Activated T-cell treated with anti-CD3 and anti-CD28 coated beads, Interleukin-2, amount 50 U/mL, for 72 hours (primary cell): ENCODE data around the gene WDR31. TPM values are rescaled to one million over a fixed set of nuclear protein-coding genes. Genes with fewer than 3 reads are reported as not detected.

Experiments
- ATAC-seq, 2 donors: fragments of 150-1000 bp; cut with Tn5 transposase; replicated peaks in 1 of 2; 2 replicates each; pipeline ENCODE4 v1.10.0; 2021; ENCODE audit warnings: moderate library complexity in 2 of 2, mild to moderate bottlenecking in 1 of 2
- DNase-seq, 2 donors: peaks; one replicate each; pipeline ENCODE4 v3.0.0; 2021 to 2022; ENCODE audit warnings: mixed read lengths in 1 of 2
- H3K27ac Mint-ChIP-seq: one replicate; pipeline ENCODE4 v1.8.0; 2022; ENCODE audit warnings: mild to moderate bottlenecking, moderate library complexity, mixed read lengths
- H3K27me3 Mint-ChIP-seq: one replicate; pipeline ENCODE4 v1.8.0; 2022; ENCODE audit warnings: low read depth, mixed read lengths
- H3K36me3 Mint-ChIP-seq, 2 donors: one replicate each; pipeline ENCODE4 v1.8.0; 2022; ENCODE audit warnings: mixed read lengths in 2 of 2, mild to moderate bottlenecking in 1 of 2; ENCODE audit not compliant: insufficient read depth in 2 of 2
- H3K4me1 Mint-ChIP-seq: one replicate; pipeline ENCODE4 v1.8.0; 2022; ENCODE audit warnings: low read depth, mixed read lengths
- H3K4me3 Mint-ChIP-seq, 2 donors: one replicate each; pipeline ENCODE4 v1.8.0; 2022; ENCODE audit warnings: mild to moderate bottlenecking in 2 of 2, mixed read lengths in 2 of 2, moderate library complexity in 2 of 2
- H3K9me3 Mint-ChIP-seq, 2 donors: one replicate each; pipeline ENCODE4 v1.8.0; 2022; ENCODE audit warnings: mixed read lengths in 2 of 2
- total RNA-seq, 2 donors: library from RNA; stranded (reverse); gene quantifications; one replicate each; pipeline ENCODE4 v1.2.3, GENCODE V29; 2022

WDR31 gene
- total RNA-seq, 2 donors from 2014 or later = 1.4 to 3.8 TPM

- Mint-ChIP-seq H3K9me3 (no peaks in the 10 kb centered on the region), H3K4me1 (peaks cover 5% of the 10 kb centered on the region), H3K27ac (no peak overlapping the region), H3K36me3 (peaks cover 13 to 16% of the 10 kb centered on the region in 2 donors), H3K27me3 (no peaks in the 10 kb centered on the region), H3K4me3 (no peak overlapping the region)
- DNase-seq (no peak), ATAC-seq (peak in 1 of 2 donors; percentile 7)
Observed at GRCh38 chr9:113293285-113293878, 46.7 kb downstream of the WDR31 start.

GRCh38 chr9:113290052-113290607 is 49.9 kb downstream of the WDR31 start:
- peaks cover 5% of the 10 kb centered on the region for H3K4me1 Mint-ChIP-seq
- DNase-seq (no peak), ATAC-seq (no peak)
- H3K36me3 Mint-ChIP-seq = peaks cover 13 to 29% of the 10 kb centered on the region in 2 donors
- peak overlapping the region; percentile 70 for H3K27ac Mint-ChIP-seq
- H3K27me3 Mint-ChIP-seq = no peaks in the 10 kb centered on the region
- no peaks in the 10 kb centered on the region for H3K9me3 Mint-ChIP-seq
- H3K4me3 Mint-ChIP-seq = no peak overlapping the region

DNA sequence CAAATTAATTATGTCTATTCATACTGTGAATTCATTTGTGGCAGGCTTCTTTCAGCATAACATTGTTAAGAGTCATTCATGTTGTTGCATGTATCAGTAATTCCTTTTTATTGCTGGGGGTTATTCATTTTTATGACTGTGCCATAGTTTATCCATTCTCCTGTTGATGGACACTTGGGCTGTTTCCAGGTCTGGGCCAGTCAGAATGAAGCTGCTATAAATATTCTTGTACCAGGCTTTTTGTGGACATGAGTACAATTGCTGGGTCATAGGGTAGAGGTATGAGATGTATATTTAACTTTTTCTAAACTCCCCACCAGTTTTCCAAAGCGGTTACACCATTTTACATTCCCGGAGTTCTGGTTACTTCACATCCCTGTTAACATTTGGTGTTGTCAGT is 51.0 kb downstream of the WDR31 start:
- no peaks in the 10 kb centered on the region for H3K27me3 Mint-ChIP-seq
- ATAC-seq (no peak), DNase-seq (no peak)
- H3K27ac Mint-ChIP-seq = peak overlapping the region; percentile 48
- H3K9me3 Mint-ChIP-seq = no peaks in the 10 kb centered on the region
- H3K4me1 Mint-ChIP-seq = peaks cover 5% of the 10 kb centered on the region
- no peak overlapping the region for H3K4me3 Mint-ChIP-seq
- peaks cover 13 to 39% of the 10 kb centered on the region in 2 donors for H3K36me3 Mint-ChIP-seq

DNA sequence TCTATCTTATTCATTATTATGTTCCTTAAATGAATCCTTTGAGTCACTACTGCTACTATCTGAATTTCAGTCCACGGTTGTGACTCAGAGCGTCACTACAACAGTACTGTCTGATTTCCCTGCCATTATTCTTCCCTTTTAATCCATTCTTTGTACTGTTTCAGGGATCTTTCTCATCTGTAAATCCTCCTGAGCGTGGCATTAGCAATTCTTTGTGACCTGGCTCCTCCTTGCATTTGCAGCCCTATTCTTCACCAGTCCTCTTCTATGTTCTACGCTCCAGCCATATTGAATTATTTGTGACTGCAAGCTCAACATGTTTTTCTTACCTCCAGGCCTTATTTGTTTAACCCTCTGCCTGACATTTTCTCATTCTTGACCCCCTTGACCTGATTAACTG is 58.7 kb downstream of the WDR31 start:
- peaks cover 26% of the 10 kb centered on the region for H3K4me1 Mint-ChIP-seq
- no peaks in the 10 kb centered on the region for H3K27me3 Mint-ChIP-seq
- no peak overlapping the region for H3K4me3 Mint-ChIP-seq
- DNase-seq = no peak
- peaks cover 15 to 59% of the 10 kb centered on the region in 2 donors for H3K36me3 Mint-ChIP-seq
- H3K9me3 Mint-ChIP-seq = no peaks in the 10 kb centered on the region
- H3K27ac Mint-ChIP-seq = peak overlapping the region; percentile 78
- no peak for ATAC-seq

GRCh38 chr9:113278840-113279239 is 61.2 kb downstream of the WDR31 start:
- Mint-ChIP-seq H3K27me3 (no peaks in the 10 kb centered on the region), H3K27ac (peak overlapping the region; percentile 72), H3K9me3 (no peaks in the 10 kb centered on the region), H3K4me3 (peak overlapping the region in 1 of 2 donors; percentile 49), H3K4me1 (peaks cover 26% of the 10 kb centered on the region), H3K36me3 (peaks cover 15 to 47% of the 10 kb centered on the region in 2 donors)
- ATAC-seq (no peak), DNase-seq (no peak)

DNA sequence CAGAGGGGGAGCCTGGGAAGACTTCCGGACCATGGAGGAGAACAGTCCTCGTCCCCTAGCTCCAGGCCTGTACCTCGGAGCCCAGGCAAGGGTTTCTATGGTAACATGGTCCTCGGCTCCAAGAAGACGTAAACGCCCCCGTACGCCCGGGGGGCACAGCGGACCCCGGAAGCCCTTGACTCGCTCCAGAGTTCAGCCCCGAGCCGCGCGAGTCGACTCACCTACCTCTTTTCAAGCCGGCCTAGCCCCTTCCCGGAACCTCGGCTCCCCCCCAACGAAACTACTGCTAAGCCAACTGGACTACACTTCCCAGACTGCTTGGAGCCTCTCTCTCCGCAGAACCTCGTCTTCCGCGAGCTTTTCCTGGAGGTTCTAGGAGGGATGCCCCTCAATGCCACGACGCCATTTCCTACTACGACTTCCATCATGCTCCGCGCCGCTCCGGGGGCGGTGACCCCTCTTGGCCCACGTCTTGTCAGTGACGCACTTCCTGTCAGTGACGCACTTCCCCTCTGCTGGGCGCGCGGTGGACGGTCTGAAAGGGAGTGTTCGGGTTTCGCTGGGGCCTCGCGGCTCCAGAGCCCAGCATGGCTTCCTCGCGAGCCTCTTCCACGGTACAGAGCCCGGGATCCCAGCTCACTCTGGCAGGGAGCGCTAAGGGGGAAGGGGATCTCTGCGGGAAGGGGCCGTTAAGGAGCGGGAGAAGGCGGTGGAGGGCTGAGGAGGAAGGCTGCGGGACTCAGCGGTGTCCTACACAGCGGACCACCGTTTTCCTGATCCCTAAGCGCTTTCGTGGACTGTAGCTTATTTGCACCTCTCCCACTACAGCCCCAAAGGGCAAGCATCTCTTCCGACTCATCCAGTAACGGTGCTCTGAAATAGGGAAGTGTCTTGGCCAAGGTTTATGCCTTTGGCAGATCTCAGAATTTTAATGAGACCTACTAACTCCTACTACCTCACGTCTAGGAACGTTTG is 64.6 kb downstream of the WDR31 start, which contains the start of the genes CDC26 and PRPF4:
CDC26 (minus strand) TSS at position 416 of the 975 bp plus-strand sequence. CDS start 3,065 bp downstream, outside the sequence.
PRPF4 (plus strand) TSS at position 502 of the 975 bp plus-strand sequence; CDS start at position 588, 86 bp downstream.
- Mint-ChIP-seq H3K27me3 (no peaks in the 10 kb centered on the region), H3K4me1 (peaks cover 26% of the 10 kb centered on the region), H3K36me3 (peaks cover 15 to 25% of the 10 kb centered on the region in 2 donors), H3K4me3 (no peak within 1 kb of the TSS), H3K9me3 (no peaks in the 10 kb centered on the region), H3K27ac (no peak within 1 kb of the TSS)
- ATAC-seq (peak; percentile 98), DNase-seq (peak; percentile 96 to 97)

DNA sequence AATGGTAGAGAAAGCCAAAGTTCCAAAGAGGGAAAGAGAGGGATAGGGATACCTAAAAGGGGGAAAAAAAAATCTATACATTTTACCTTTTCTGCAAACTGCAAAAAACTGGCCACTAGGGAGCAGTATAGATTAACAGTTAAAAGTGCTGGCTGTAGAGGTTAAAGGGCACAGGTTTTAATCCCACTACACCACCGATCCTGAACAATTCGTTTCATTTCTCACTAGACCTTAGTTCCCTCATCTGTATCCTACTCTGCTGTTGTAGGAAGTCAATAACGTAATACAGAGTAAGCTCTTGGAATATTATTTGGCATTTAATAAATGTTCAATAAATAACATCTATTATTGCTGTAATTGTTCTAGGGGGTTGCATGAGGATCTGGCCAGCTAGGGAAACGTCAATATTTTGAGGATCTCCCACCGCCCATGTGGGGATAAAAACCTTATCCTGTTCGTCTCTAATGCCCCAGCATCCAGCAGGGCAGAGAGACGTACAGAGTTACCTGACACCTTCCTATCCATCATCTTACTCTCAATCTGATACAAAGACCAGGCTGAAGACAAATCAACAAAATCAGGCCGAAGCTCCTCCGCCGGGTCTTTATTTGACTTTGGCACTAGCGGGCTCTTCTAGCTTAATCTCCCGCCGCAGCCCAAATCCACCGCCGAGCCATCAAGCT is 65.5 kb downstream of the WDR31 start:
- no peak overlapping the region for H3K27ac Mint-ChIP-seq
- no peaks in the 10 kb centered on the region for H3K27me3 Mint-ChIP-seq
- ATAC-seq = peak; percentile 26 to 36
- H3K9me3 Mint-ChIP-seq = no peaks in the 10 kb centered on the region
- peaks cover 13 to 22% of the 10 kb centered on the region in 2 donors for H3K36me3 Mint-ChIP-seq
- H3K4me1 Mint-ChIP-seq = peaks cover 23% of the 10 kb centered on the region
- peak; percentile 31 to 58 for DNase-seq
- no peak overlapping the region for H3K4me3 Mint-ChIP-seq

- Mint-ChIP-seq H3K4me3 (peak overlapping the region in 1 of 2 donors; percentile 39), H3K36me3 (peaks cover 14 to 27% of the 10 kb centered on the region in 2 donors), H3K27ac (peak overlapping the region; percentile 77), H3K4me1 (peaks cover 24% of the 10 kb centered on the region), H3K9me3 (no peaks in the 10 kb centered on the region), H3K27me3 (no peaks in the 10 kb centered on the region)
- no peak for ATAC-seq
- DNase-seq = no peak
Observed at GRCh38 chr9:113269871-113270270, 70.2 kb downstream of the WDR31 start.

GRCh38 chr9:113269355-113269754 is 70.7 kb downstream of the WDR31 start:
- Mint-ChIP-seq H3K27ac (peak overlapping the region; percentile 77), H3K9me3 (no peaks in the 10 kb centered on the region), H3K36me3 (peaks cover 14 to 27% of the 10 kb centered on the region in 2 donors), H3K4me1 (peaks cover 24% of the 10 kb centered on the region), H3K4me3 (peak overlapping the region in 1 of 2 donors; percentile 39), H3K27me3 (no peaks in the 10 kb centered on the region)
- DNase-seq (no peak), ATAC-seq (peak; percentile 90 to 94)

DNA sequence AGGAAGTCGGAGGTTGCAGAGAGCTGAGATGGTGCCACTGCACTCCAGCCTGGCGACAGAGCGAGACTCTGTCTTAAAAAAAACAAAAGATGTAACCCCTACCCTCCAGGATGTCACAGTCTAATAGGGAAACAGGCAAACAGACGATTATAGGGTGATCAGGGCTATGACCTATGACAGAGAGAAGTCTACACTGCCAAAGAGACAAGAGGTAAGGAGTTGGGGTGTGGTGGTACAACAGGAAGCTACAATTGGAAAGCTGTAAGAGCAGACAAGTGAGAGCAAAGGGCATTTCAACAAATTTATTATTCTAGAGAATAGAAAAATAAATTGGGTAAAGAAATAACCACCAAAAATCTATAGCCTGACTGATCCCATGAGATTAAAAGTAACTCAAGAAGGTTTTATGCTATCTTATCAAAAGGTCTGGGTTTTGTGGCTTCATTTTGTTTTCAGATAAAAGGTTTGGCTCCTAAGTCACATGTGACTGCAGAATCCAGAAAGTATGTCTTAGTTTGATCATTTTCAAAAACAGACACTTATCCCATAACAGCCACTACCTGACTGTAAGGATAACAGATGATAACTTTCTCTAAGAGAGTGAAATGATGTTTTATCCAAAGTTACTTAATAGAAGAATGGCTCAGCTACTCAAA is 72.0 kb downstream of the WDR31 start:
- Mint-ChIP-seq H3K27me3 (no peaks in the 10 kb centered on the region), H3K27ac (peak overlapping the region; percentile 44), H3K4me3 (no peak overlapping the region), H3K4me1 (peaks cover 20% of the 10 kb centered on the region), H3K36me3 (peaks cover 12 to 27% of the 10 kb centered on the region in 2 donors), H3K9me3 (no peaks in the 10 kb centered on the region)
- DNase-seq (no peak), ATAC-seq (no peak)

GRCh38 chr9:113266174-113266573 is 73.9 kb downstream of the WDR31 start:
- peaks cover 16% of the 10 kb centered on the region for H3K4me1 Mint-ChIP-seq
- no peak overlapping the region for H3K27ac Mint-ChIP-seq
- no peak overlapping the region for H3K4me3 Mint-ChIP-seq
- no peaks in the 10 kb centered on the region for H3K9me3 Mint-ChIP-seq
- DNase-seq (no peak), ATAC-seq (no peak)
- H3K27me3 Mint-ChIP-seq = no peaks in the 10 kb centered on the region
- peaks cover 12 to 29% of the 10 kb centered on the region in 2 donors for H3K36me3 Mint-ChIP-seq
